Epithelial cell of proximal tubule (primary cell): ENCODE results near the gene NRXN3. TPM values are rescaled to one million over a fixed set of nuclear protein-coding genes. Genes with fewer than 3 reads are reported as not detected.

ENCODE experiments used
- DNase-seq: peaks from one replicate; pipeline ENCODE4 v3.0.0-alpha.2; 2011; ENCODE audit warnings: low read depth
- H3K4me3 ChIP-seq: 2 replicates; pipeline ENCODE4 v1.5.1; 2011; ENCODE audit warnings: low read depth, mild to moderate bottlenecking, low read length
- CTCF ChIP-seq: conservative IDR thresholded peaks from 2 replicates; pipeline ENCODE4 v1.5.1; 2012; ENCODE audit warnings: low read depth, mild to moderate bottlenecking, low read length
- total RNA-seq: library from RNA; depleted of rRNA; stranded (reverse); fragments of >200 nt; gene quantifications from 2 replicates; pipeline ENCODE4 v1.2.3, GENCODE V29; 2015

Gene NRXN3
- total RNA-seq, 1 donor from 2014 or later = 1.2 TPM

- DNase-seq = no peak
- TF ChIP-seq CTCF = no peak
These were observed 1332.1 kb downstream of the NRXN3 start for GRCh38 chr14:79502136-79502750.

GRCh38 chr14:79502751-79503148 is 1332.6 kb downstream of the NRXN3 start:
- no peak for DNase-seq
- no peak overlapping the region for H3K4me3 ChIP-seq
- no peak for TF ChIP-seq CTCF

More at GRCh38 chr14:79502136-79502750, 1332.1 kb downstream of the NRXN3 start:
- H3K4me3 ChIP-seq = no peak overlapping the region

- DNase-seq = peak; percentile 35
- no peak overlapping the region for H3K4me3 ChIP-seq
- no peak for TF ChIP-seq CTCF
These were observed 1340.5 kb downstream of the NRXN3 start for GRCh38 chr14:79510659-79511058.

GRCh38 chr14:79511146-79511545 is 1341.0 kb downstream of the NRXN3 start:
- DNase-seq = no peak
- TF ChIP-seq CTCF = no peak
- H3K4me3 ChIP-seq = no peak overlapping the region

GRCh38 chr14:79513446-79513845 is 1343.3 kb downstream of the NRXN3 start:
- no peak overlapping the region for H3K4me3 ChIP-seq
- TF ChIP-seq CTCF = no peak
- DNase-seq = no peak

- no peak for TF ChIP-seq CTCF
- H3K4me3 ChIP-seq = no peak overlapping the region
- peak; percentile 91 for DNase-seq
These were observed 1344.5 kb downstream of the NRXN3 start for GRCh38 chr14:79514700-79515099.

- no peak overlapping the region for H3K4me3 ChIP-seq
- peak; percentile 40 for DNase-seq
- no peak for TF ChIP-seq CTCF
These were observed 1345.0 kb downstream of the NRXN3 start for GRCh38 chr14:79515158-79515557.
